Sigmoid colon (tissue), 7 donors: ENCODE data around the gene ERN2. TPM values are rescaled to one million over a fixed set of nuclear protein-coding genes. Genes with fewer than 3 reads are reported as not detected.

Source experiments
- DNase-seq: peaks from one replicate; pipeline ENCODE4 v3.0.0-alpha.2; 2019
- H3K27ac ChIP-seq, 4 donors: fragments of 200-600 bp; sonication (generic); one replicate each; pipeline ENCODE4 v1.5.1; 2016 to 2019; ENCODE audit warnings: mild to moderate bottlenecking in 1 of 4
- H3K27me3 ChIP-seq, 3 donors: fragments of 200-600 bp; sonication (generic); one replicate each; pipeline ENCODE4 v1.5.1; 2019; ENCODE audit warnings: mild to moderate bottlenecking in 1 of 3
- H3K36me3 ChIP-seq, 4 donors: fragments of 200-600 bp; sonication (generic); one replicate each; pipeline ENCODE4 v1.5.1; 2016 to 2019
- H3K4me1 ChIP-seq, 4 donors: fragments of 200-600 bp; sonication (generic); one replicate each; pipeline ENCODE4 v1.5.1; 2017 to 2019
- H3K4me3 ChIP-seq, 4 donors: fragments of 200-600 bp; sonication (generic); one replicate each; pipeline ENCODE4 v1.5.1; 2017 to 2019; ENCODE audit warnings: mild to moderate bottlenecking in 2 of 4, moderate library complexity in 1 of 4
- H3K9me3 ChIP-seq, 4 donors: fragments of 200-600 bp in 3 of 4; sonication (generic) in 3 of 4; one replicate each; pipeline versions ENCODE4 v1.5.1 to v1.6.1; 2013 to 2019
- CTCF ChIP-seq, 4 experiments: fragments of 450-650 bp in 3 of 4; fragments of 200-600 bp in 1 of 4; IDR thresholded peaks; one replicate each; pipeline ENCODE4 v1.5.1; 2016 to 2019; ENCODE audit warnings: antibody characterized with exemption in 4 of 4, mild to moderate bottlenecking in 3 of 4, moderate library complexity in 2 of 4
- EP300 ChIP-seq, 4 donors: sonication (generic); formaldehyde crosslinking; IDR thresholded peaks; one replicate each; pipeline ENCODE4 v1.6.1; 2017; ENCODE audit warnings: antibody characterized with exemption in 4 of 4
- POLR2A ChIP-seq, 2 donors: fragments of 450-650 bp; IDR thresholded peaks; one replicate each; pipeline ENCODE4 v1.6.1; 2016; ENCODE audit warnings: antibody characterized with exemption in 2 of 2, mild to moderate bottlenecking in 2 of 2, moderate library complexity in 2 of 2
- POLR2AphosphoS5 ChIP-seq, 4 donors: sonication (generic); formaldehyde crosslinking; IDR thresholded peaks; one replicate each; pipeline ENCODE4 v1.6.1; 2017; ENCODE audit warnings: antibody characterized with exemption in 4 of 4
- WGBS, 2 donors: extraction: QIAGEN DNeasy Blood & Tissue Kit; methylation state at CpG; one replicate each; pipeline ENCODE4 v1.1.7; 2013; 5-methylcytosine and 5-hydroxymethylcytosine counted together
- intact Hi-C: fragments of 100-400 bp; cut with DNase I; formaldehyde crosslinking; loops from one replicate; pipeline ENCODE4 v1.15.1; 2023
- polyA plus RNA-seq, 3 donors: library from polyadenylated mRNA; stranded (reverse); fragments of 200-250 nt; gene quantifications; one replicate each; pipeline ENCODE4 v1.2.3, GENCODE V29; 2013
- total RNA-seq, 4 donors: library from RNA; depleted of rRNA; stranded (reverse); fragments of >200 nt; gene quantifications; one replicate each; pipeline ENCODE4 v1.1.0, GENCODE V29; 2016
- donor health status: healthy with polysubstance abuse.
- donor health status: Bipolar disorder and iron deficiency.
- donor health status: healthy.

Gene ERN2
- total and polyA plus RNA-seq, 7 donors: 0.36 to 123 (median 19.9) TPM; not detected in 2

GRCh38 chr16:23692190-23692837 is 20.7 kb downstream of the ERN2 start:
- Histone ChIP-seq H3K4me1 (peaks cover 0 to 9% (median 4%) of the 10 kb centered on the region in 4 donors), H3K27ac (no peak overlapping the region), H3K36me3 (peaks cover 15 to 39% (median 29%) of the 10 kb centered on the region in 4 donors), H3K4me3 (no peak overlapping the region), H3K9me3 (no peaks in the 10 kb centered on the region), H3K27me3 (no peaks in the 10 kb centered on the region)
- intact Hi-C loops: no loop called here
- TF ChIP-seq POLR2AphosphoS5 (IDR thresholded peaks at IDR 0.05) (no peak), EP300 (IDR thresholded peaks at IDR 0.05) (no peak), CTCF (IDR thresholded peaks at IDR 0.05) (no peak), POLR2A (IDR thresholded peaks at IDR 0.05) (no peak)
- no peak for DNase-seq
- 96 to 97% methylated on average over 6 of the region's 6 CpGs for WGBS, 2 donors

- Histone ChIP-seq H3K27me3 (no peaks in the 10 kb centered on the region), H3K4me1 (peaks cover 0 to 9% (median 4%) of the 10 kb centered on the region in 4 donors), H3K36me3 (peaks cover 15 to 46% (median 34%) of the 10 kb centered on the region in 4 donors), H3K9me3 (no peaks in the 10 kb centered on the region), H3K4me3 (no peak overlapping the region), H3K27ac (no peak overlapping the region)
- WGBS, 2 donors: 91 to 92% methylated on average over 10 of the region's 10 CpGs
- TF ChIP-seq CTCF (IDR thresholded peaks at IDR 0.05) (no peak), POLR2A (IDR thresholded peaks at IDR 0.05) (no peak), EP300 (IDR thresholded peaks at IDR 0.05) (no peak), POLR2AphosphoS5 (IDR thresholded peaks at IDR 0.05) (no peak)
- intact Hi-C loops: no loop called here
- DNase-seq: no peak
Measured at GRCh38 chr16:23691483-23692189, 21.4 kb downstream of the ERN2 start.

- no peak for DNase-seq
- no peaks in the 10 kb centered on the region for H3K27me3 ChIP-seq
- no peak overlapping the region for H3K27ac ChIP-seq
- TF ChIP-seq POLR2AphosphoS5 (IDR thresholded peaks at IDR 0.05) (no peak), CTCF (IDR thresholded peaks at IDR 0.05) (no peak), EP300 (IDR thresholded peaks at IDR 0.05) (no peak), POLR2A (IDR thresholded peaks at IDR 0.05) (no peak)
- H3K9me3 ChIP-seq: no peaks in the 10 kb centered on the region
- H3K4me1 ChIP-seq: peaks cover 0 to 9% (median 4%) of the 10 kb centered on the region in 4 donors
- intact Hi-C loops: no loop called here
- 94 to 96% methylated on average over 25 of the region's 25 CpGs for WGBS, 2 donors
- no peak overlapping the region for H3K4me3 ChIP-seq
- peaks cover 15 to 49% (median 35%) of the 10 kb centered on the region in 4 donors for H3K36me3 ChIP-seq
Measured at GRCh38 chr16:23690771-23691482, 22.1 kb downstream of the ERN2 start.

- Histone ChIP-seq H3K9me3 (no peaks in the 10 kb centered on the region), H3K4me1 (peaks cover 0 to 3% (median under 1%) of the 10 kb centered on the region in 4 donors), H3K36me3 (peaks cover 15 to 57% (median 35%) of the 10 kb centered on the region in 4 donors), H3K27ac (no peak overlapping the region), H3K27me3 (no peaks in the 10 kb centered on the region), H3K4me3 (no peak overlapping the region)
- no peak for TF ChIP-seq POLR2A (IDR thresholded peaks at IDR 0.05)
- no peak for TF ChIP-seq POLR2AphosphoS5 (IDR thresholded peaks at IDR 0.05)
- no peak for TF ChIP-seq EP300 (IDR thresholded peaks at IDR 0.05)
- no peak for TF ChIP-seq CTCF (IDR thresholded peaks at IDR 0.05)
- intact Hi-C loops: no loop called here
- 95 to 97% methylated on average over 36 of the region's 36 CpGs for WGBS, 2 donors
- DNase-seq: no peak
Measured at GRCh38 chr16:23689442-23690187, 23.4 kb downstream of the ERN2 start.
